Peyer's patch (tissue), 4 donors: ENCODE measurements around the gene ABCF2. TPM values are rescaled to one million over a fixed set of nuclear protein-coding genes. Genes with fewer than 3 reads are reported as not detected.

Source experiments
- DNase-seq, 3 donors: peaks; one replicate each; pipeline ENCODE4 v3.0.0-alpha.2; 2017 to 2019
- H3K27ac ChIP-seq, 4 donors: fragments of 200-600 bp; sonication (generic); one replicate each; pipeline ENCODE4 v1.5.1; 2016 to 2019
- H3K27me3 ChIP-seq, 2 donors: fragments of 200-600 bp; sonication (generic); one replicate each; pipeline ENCODE4 v1.5.1; 2019
- H3K36me3 ChIP-seq, 3 donors: fragments of 200-600 bp; sonication (generic); one replicate each; pipeline ENCODE4 v1.5.1; 2016 to 2019
- H3K4me1 ChIP-seq, 4 donors: fragments of 200-600 bp; sonication (generic); one replicate each; pipeline ENCODE4 v1.5.1; 2016 to 2019
- H3K4me3 ChIP-seq, 4 donors: fragments of 200-600 bp; sonication (generic); 1 replicate in 3 of 4; 2 replicates in 1 of 4; pipeline ENCODE4 v1.5.1; 2016 to 2019; ENCODE audit warnings: mild to moderate bottlenecking in 1 of 4
- H3K9me3 ChIP-seq, 4 donors: fragments of 200-600 bp; sonication (generic); one replicate each; pipeline ENCODE4 v1.5.1; 2016 to 2019; ENCODE audit warnings: mild to moderate bottlenecking in 1 of 4
- CTCF ChIP-seq, 6 experiments: fragments of 450-650 bp in 4 of 6; fragments of 200-600 bp in 2 of 6; sonication (generic) in 1 of 6; IDR thresholded peaks; one replicate each; pipeline ENCODE4 v1.5.1; 2017 to 2019; ENCODE audit warnings: antibody characterized with exemption in 6 of 6, mild to moderate bottlenecking in 3 of 6, moderate library complexity in 1 of 6
- POLR2A ChIP-seq, 2 donors: fragments of 450-650 bp; IDR thresholded peaks; one replicate each; pipeline ENCODE4 v1.5.1; 2017; ENCODE audit warnings: antibody characterized with exemption in 2 of 2, mild to moderate bottlenecking in 2 of 2, moderate library complexity in 2 of 2
- total RNA-seq, 4 donors: library from RNA; depleted of rRNA; stranded (reverse); fragments of >200 nt; gene quantifications; one replicate each; pipeline ENCODE4 v1.1.0, GENCODE V29; 2016

The ABCF2 gene
- total RNA-seq, 4 donors from 2014 or later = 20.7 to 29.7 (median 26.4) TPM

DNA sequence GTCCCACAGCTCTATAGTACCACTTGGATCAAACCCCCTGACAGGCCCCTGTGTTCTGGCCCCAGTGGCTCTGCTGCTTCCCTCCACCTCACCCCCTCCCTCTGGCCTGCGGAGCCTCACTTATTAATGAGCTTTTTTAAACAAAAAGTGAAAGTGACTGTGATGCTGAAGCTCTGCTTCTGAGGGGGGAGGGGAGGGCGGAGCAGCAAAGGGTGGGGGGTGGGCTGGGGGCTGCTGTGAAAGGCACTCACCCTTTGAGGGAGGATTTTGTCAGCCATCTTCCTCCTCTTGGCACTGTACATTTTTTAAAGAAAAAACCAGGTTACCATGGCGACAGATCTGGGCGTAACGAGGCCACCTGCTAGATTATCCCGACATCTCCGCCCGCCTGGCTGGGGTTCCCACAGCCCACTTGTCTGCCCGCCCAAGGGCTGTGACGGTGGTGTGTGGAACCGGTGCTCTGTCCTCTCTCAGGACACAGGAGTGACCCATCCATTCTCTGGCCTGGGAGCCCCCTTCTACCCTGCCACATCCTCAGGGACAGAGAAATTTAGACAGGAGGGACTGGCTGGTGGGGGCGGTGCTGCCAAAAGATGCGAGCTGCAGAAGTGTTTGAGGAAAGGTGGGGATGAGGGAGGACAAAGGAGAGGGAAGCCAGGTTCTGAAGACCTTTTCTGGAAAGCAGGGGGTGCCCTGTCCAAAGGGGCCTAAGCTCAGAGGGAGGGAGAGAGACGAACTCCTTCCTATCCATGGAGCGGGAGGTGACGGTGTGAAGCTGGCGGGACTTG lies 16.6 kb upstream of the ABCF2 start:
- H3K27me3 ChIP-seq = no peaks in the 10 kb centered on the region
- H3K36me3 ChIP-seq = peaks cover 0 to 18% (median 0%) of the 10 kb centered on the region in 3 donors
- TF ChIP-seq POLR2A (IDR thresholded peaks at IDR 0.05) (no peak), CTCF (IDR thresholded peaks at IDR 0.05) (no peak)
- peaks cover 0 to 48% (median 28%) of the 10 kb centered on the region in 4 donors for H3K4me1 ChIP-seq
- peak overlapping the region in 1 of 4 donors; percentile 10 for H3K27ac ChIP-seq
- peak overlapping the region in 2 of 4 donors; percentile 21 to 41 for H3K4me3 ChIP-seq
- peaks cover 0 to 5% (median 0%) of the 10 kb centered on the region in 4 donors for H3K9me3 ChIP-seq
- peak in 2 of 3 donors; percentile 35 to 41 for DNase-seq

DNA sequence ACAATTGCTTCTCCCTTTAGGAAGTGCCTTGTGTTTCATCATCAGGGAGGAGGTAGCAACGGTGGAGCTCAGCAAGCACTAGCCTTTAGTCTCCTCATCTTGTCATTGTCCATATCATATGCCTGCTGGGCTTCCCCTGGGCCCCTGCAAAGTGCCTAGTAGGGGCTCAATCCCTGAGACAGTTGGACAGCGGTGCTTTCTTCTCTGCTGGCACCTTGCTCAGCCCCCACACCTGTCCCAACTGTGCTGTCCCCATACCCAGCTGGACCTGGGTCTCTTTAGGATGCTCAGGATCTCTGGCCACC lies 16.0 kb upstream of the ABCF2 start:
- no peaks in the 10 kb centered on the region for H3K27me3 ChIP-seq
- H3K36me3 ChIP-seq = peaks cover 0 to 24% (median 0%) of the 10 kb centered on the region in 3 donors
- TF ChIP-seq CTCF (IDR thresholded peaks at IDR 0.05) (no peak), POLR2A (IDR thresholded peaks at IDR 0.05) (no peak)
- H3K27ac ChIP-seq = no peak overlapping the region
- DNase-seq = peak in 1 of 3 donors; percentile 40
- H3K4me3 ChIP-seq = peak overlapping the region in 2 of 4 donors; percentile 21 to 41
- H3K4me1 ChIP-seq = peaks cover 0 to 44% (median 25%) of the 10 kb centered on the region in 4 donors
- peaks cover 0 to 5% (median 0%) of the 10 kb centered on the region in 4 donors for H3K9me3 ChIP-seq

GRCh38 chr7:151242159-151243044 lies 15.4 kb upstream of the ABCF2 start:
- peak in 1 of 3 donors; percentile 30 for DNase-seq
- TF ChIP-seq CTCF (IDR thresholded peaks at IDR 0.05) (no peak), POLR2A (IDR thresholded peaks at IDR 0.05) (no peak)
- H3K4me3 ChIP-seq = no peak overlapping the region
- H3K27ac ChIP-seq = no peak overlapping the region
- peaks cover 0 to 30% (median 0%) of the 10 kb centered on the region in 3 donors for H3K36me3 ChIP-seq
- no peaks in the 10 kb centered on the region for H3K27me3 ChIP-seq
- H3K4me1 ChIP-seq = peaks cover 0 to 39% (median 20%) of the 10 kb centered on the region in 4 donors
- peaks cover 0 to 5% (median 0%) of the 10 kb centered on the region in 4 donors for H3K9me3 ChIP-seq

GRCh38 chr7:151241755-151242096 lies 14.7 kb upstream of the ABCF2 start:
- Histone ChIP-seq H3K36me3 (peaks cover 0 to 36% (median 0%) of the 10 kb centered on the region in 3 donors), H3K4me1 (peaks cover 0 to 36% (median 19%) of the 10 kb centered on the region in 4 donors), H3K4me3 (no peak overlapping the region), H3K27ac (no peak overlapping the region), H3K9me3 (peaks cover 0 to 5% (median 0%) of the 10 kb centered on the region in 4 donors), H3K27me3 (no peaks in the 10 kb centered on the region)
- no peak for TF ChIP-seq POLR2A (IDR thresholded peaks at IDR 0.05)
- no peak for TF ChIP-seq CTCF (IDR thresholded peaks at IDR 0.05)
- DNase-seq = no peak

DNA sequence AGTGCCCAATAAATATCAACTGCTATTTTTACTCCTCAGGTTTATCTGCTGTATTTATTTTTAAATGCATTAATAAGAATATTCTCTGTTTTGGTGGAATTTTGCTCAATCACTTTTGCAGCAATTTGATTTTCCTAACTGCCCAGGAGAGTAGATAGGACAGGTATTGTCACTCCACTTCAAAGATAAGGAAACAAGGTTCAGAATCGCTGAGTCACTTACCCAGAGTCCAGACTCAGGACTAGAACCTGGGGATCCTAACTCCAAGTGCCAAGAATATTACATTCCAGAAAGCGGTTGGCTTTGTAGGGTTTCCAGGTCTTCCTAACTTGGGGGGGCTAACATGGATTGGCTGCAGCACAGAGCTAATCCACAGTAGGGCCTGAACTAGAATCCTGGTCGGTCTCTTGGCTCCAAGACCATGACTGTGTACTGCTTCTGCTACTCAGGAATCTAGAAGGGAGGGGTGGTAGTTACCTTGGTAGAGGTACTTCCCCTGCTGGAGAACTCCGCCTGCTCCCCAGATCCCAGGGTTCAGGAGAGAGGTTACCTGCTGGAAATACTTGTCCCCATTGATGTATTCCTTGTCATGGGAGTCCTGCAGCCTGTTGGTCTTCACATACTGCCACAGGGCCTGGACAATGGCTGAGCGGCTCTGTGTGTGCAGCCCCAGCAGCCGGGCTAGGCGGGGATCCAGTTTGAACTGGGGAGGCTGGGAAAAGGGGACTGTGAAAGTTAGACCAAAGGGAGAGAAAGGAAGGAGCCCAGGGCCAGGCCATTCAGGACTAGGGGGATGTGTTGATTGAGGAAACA lies 14.1 kb upstream of the ABCF2 start:
- no peak for TF ChIP-seq POLR2A (IDR thresholded peaks at IDR 0.05)
- TF ChIP-seq CTCF (IDR thresholded peaks at IDR 0.05) = no peak
- peak in 1 of 3 donors; percentile 32 for DNase-seq
- peaks cover 0 to 32% (median 19%) of the 10 kb centered on the region in 4 donors for H3K4me1 ChIP-seq
- H3K27me3 ChIP-seq = no peaks in the 10 kb centered on the region
- H3K27ac ChIP-seq = no peak overlapping the region
- peaks cover 0 to 5% (median 0%) of the 10 kb centered on the region in 4 donors for H3K9me3 ChIP-seq
- H3K4me3 ChIP-seq = no peak overlapping the region
- peaks cover 0 to 40% (median 0%) of the 10 kb centered on the region in 3 donors for H3K36me3 ChIP-seq
